Measurements from ENCODE around the gene SMIM31. TPM values are rescaled to one million over a fixed set of nuclear protein-coding genes. Genes with fewer than 3 reads are reported as not detected.
A peak's percentile ranks its signal among the peaks of the same experiment; 100 is the strongest.

Gene SMIM31
- total RNA-seq, 1 donor from 2014 or later = not detected

GRCh38 chr4:164756686-164757085 lies 2.8 kb downstream of the SMIM31 start:
- Mint-ChIP-seq H3K27ac (no peak overlapping the region), H3K36me3 (no peaks in the 10 kb centered on the region), H3K27me3 (no peaks in the 10 kb centered on the region), H3K9me3 (peaks cover 3% of the 10 kb centered on the region), H3K4me1 (ENCODE audit: unreplicated experiment) (no peaks in the 10 kb centered on the region), H3K4me3 (no peak overlapping the region)
- no peak for TF ChIP-seq CTCF (conservative IDR thresholded peaks at IDR 0.05)
- no peak for DNase-seq (ENCODE audit: extremely low spot score, unreplicated experiment)

- H3K9me3 Mint-ChIP-seq = peaks cover 3% of the 10 kb centered on the region
- H3K4me1 Mint-ChIP-seq (ENCODE audit: unreplicated experiment) = peaks cover 6% of the 10 kb centered on the region
- no peak for DNase-seq (ENCODE audit: extremely low spot score, unreplicated experiment)
- no peak overlapping the region for H3K4me3 Mint-ChIP-seq
- H3K36me3 Mint-ChIP-seq = no peaks in the 10 kb centered on the region
- no peak overlapping the region for H3K27ac Mint-ChIP-seq
- no peak for TF ChIP-seq CTCF (conservative IDR thresholded peaks at IDR 0.05)
- H3K27me3 Mint-ChIP-seq = no peaks in the 10 kb centered on the region
Measured at GRCh38 chr4:164761241-164761640, 7.3 kb downstream of the SMIM31 start.

- no peaks in the 10 kb centered on the region for H3K9me3 Mint-ChIP-seq
- H3K36me3 Mint-ChIP-seq = no peaks in the 10 kb centered on the region
- peaks cover 6% of the 10 kb centered on the region for H3K4me1 Mint-ChIP-seq (ENCODE audit: unreplicated experiment)
- TF ChIP-seq CTCF (conservative IDR thresholded peaks at IDR 0.05) = no peak
- H3K4me3 Mint-ChIP-seq = no peak overlapping the region
- peaks cover 1% of the 10 kb centered on the region for H3K27me3 Mint-ChIP-seq
- no peak for DNase-seq (ENCODE audit: extremely low spot score, unreplicated experiment)
- H3K27ac Mint-ChIP-seq = no peak overlapping the region
Measured at GRCh38 chr4:164761746-164762275, 7.9 kb downstream of the SMIM31 start.

- Mint-ChIP-seq H3K36me3 (no peaks in the 10 kb centered on the region), H3K27ac (no peak overlapping the region), H3K4me3 (no peak overlapping the region), H3K27me3 (peaks cover 6% of the 10 kb centered on the region), H3K9me3 (no peaks in the 10 kb centered on the region), H3K4me1 (ENCODE audit: unreplicated experiment) (peaks cover 6% of the 10 kb centered on the region)
- no peak for TF ChIP-seq CTCF (conservative IDR thresholded peaks at IDR 0.05)
- DNase-seq (ENCODE audit: extremely low spot score, unreplicated experiment) = no peak
Measured at GRCh38 chr4:164765096-164765495, 11.2 kb downstream of the SMIM31 start.

GRCh38 chr4:164765833-164766232 lies 11.9 kb downstream of the SMIM31 start:
- peaks cover 6% of the 10 kb centered on the region for H3K4me1 Mint-ChIP-seq (ENCODE audit: unreplicated experiment)
- no peak overlapping the region for H3K27ac Mint-ChIP-seq
- H3K9me3 Mint-ChIP-seq = no peaks in the 10 kb centered on the region
- H3K4me3 Mint-ChIP-seq = no peak overlapping the region
- H3K36me3 Mint-ChIP-seq = no peaks in the 10 kb centered on the region
- H3K27me3 Mint-ChIP-seq = peaks cover 6% of the 10 kb centered on the region
- DNase-seq (ENCODE audit: extremely low spot score, unreplicated experiment) = no peak
- no peak for TF ChIP-seq CTCF (conservative IDR thresholded peaks at IDR 0.05)

- peak; percentile 74 for TF ChIP-seq CTCF (conservative IDR thresholded peaks at IDR 0.05)
- peaks cover 6% of the 10 kb centered on the region for H3K4me1 Mint-ChIP-seq (ENCODE audit: unreplicated experiment)
- H3K9me3 Mint-ChIP-seq = no peaks in the 10 kb centered on the region
- H3K27me3 Mint-ChIP-seq = peaks cover 6% of the 10 kb centered on the region
- no peaks in the 10 kb centered on the region for H3K36me3 Mint-ChIP-seq
- H3K27ac Mint-ChIP-seq = no peak overlapping the region
- DNase-seq (ENCODE audit: extremely low spot score, unreplicated experiment) = no peak
- no peak overlapping the region for H3K4me3 Mint-ChIP-seq
Measured at GRCh38 chr4:164768516-164768915, 14.6 kb downstream of the SMIM31 start.

Measured in type B pancreatic cell (in vitro differentiated cells).